Measurements from ENCODE around the gene SLX4. TPM values are rescaled to one million over a fixed set of nuclear protein-coding genes. Genes with fewer than 3 reads are reported as not detected.

Gene SLX4
- total and polyA plus RNA-seq, 7 donors = 0.87 to 4.1 (median 2.5) TPM

DNA sequence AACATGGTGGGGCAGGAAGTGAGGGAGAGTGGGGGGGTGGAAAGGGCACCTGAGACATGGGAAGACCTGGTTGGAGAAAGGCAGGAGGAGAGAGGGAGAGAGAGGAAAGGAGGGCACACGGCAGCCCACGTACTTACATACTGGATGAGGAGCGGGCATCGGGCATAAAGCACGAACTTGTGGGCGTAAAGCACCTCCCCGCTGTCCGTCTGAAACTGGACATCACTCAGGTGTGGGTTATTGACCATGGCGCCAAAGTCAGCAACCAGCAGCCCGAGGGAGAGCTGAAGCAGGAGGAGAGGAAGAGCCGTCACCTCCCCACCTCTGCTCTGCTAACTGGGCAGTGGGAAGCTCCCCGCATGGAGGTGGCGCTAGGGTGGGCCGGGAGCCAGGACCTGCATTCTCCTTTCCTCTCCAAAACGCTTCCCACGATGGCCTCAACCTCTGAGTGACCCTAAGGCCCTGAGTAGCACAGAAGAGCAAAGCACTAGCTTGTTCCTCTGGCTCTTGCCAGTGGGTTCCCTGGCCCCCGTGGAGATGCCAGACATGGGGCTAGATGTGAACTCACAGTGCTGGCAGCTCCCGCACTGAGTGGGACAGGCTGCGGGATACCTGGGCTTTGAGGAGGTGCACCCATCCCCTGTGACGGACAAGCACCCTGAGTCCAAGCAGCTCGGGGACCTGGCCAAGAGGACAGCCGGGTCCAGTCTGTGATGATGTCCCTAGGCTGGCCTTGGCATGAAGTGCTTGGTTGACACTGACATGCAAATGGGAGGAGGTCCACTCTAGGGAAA is 16.9 kb downstream of the SLX4 start:
- 90 to 96% (median 94%) methylated on average over 20 to 22 of the region's 22 CpGs for WGBS, 3 donors
- ATAC-seq (no peak), DNase-seq (no peak)
- Histone ChIP-seq H3K27me3 (ENCODE audit: insufficient read depth in 3 of 3, low read length in 2 of 3) (no peaks in the 10 kb centered on the region), H3K27ac (no peak overlapping the region), H3K4me1 (no peaks in the 10 kb centered on the region), H3K4me3 (no peak overlapping the region), H3K9me3 (no peaks in the 10 kb centered on the region), H3K36me3 (ENCODE audit: insufficient read depth in 1 of 2, low read depth in 1 of 2) (peaks cover 6 to 60% of the 10 kb centered on the region in 2 donors)
- no peak for TF ChIP-seq CTCF (IDR thresholded peaks at IDR 0.05)
- intact Hi-C loops (cut with DNase I) = no loop called here

- DNase-seq = no peak
- peaks cover 6 to 59% of the 10 kb centered on the region in 2 donors for H3K36me3 ChIP-seq (ENCODE audit: insufficient read depth in 1 of 2, low read depth in 1 of 2)
Observed at GRCh38 chr16:3592559-3592958, 18.8 kb downstream of the SLX4 start.

DNA sequence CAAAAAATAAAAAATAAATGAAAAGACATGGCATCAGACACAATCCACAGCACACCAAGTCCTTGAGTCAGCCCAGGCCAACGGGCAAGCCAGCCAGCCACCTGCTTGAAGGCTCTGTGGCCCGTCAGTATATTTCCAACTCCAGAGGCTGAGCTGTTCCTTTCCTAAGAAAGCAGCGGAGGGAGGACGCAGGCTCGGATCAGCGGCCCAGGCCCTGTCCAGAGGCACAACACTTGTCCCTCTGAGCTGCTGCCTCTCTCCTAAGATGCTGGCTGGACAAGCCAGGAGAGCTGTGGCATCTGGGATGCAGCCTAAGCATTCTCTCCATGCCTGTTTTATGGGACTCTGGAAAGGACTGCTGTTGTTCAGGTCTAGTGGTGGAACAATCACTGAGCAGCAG is 19.4 kb downstream of the SLX4 start:
- 92 to 94% (median 93%) methylated on average over 6 of the region's 6 CpGs for WGBS, 3 donors
- Histone ChIP-seq H3K27me3 (ENCODE audit: insufficient read depth in 3 of 3, low read length in 2 of 3) (no peaks in the 10 kb centered on the region), H3K9me3 (no peaks in the 10 kb centered on the region), H3K4me1 (no peaks in the 10 kb centered on the region), H3K36me3 (ENCODE audit: insufficient read depth in 1 of 2, low read depth in 1 of 2) (peaks cover 6 to 53% of the 10 kb centered on the region in 2 donors), H3K4me3 (no peak overlapping the region), H3K27ac (no peak overlapping the region)
- TF ChIP-seq CTCF (IDR thresholded peaks at IDR 0.05) = no peak
- no peak for DNase-seq
- ATAC-seq = no peak
- intact Hi-C loops (cut with DNase I) = no loop called here

More at GRCh38 chr16:3592559-3592958, 18.8 kb downstream of the SLX4 start:
- no peaks in the 10 kb centered on the region for H3K9me3 ChIP-seq
- H3K4me3 ChIP-seq = no peak overlapping the region
- no peaks in the 10 kb centered on the region for H3K4me1 ChIP-seq
- WGBS, 3 donors = 91 to 96% (median 95%) methylated on average over 12 of the region's 12 CpGs
- no peaks in the 10 kb centered on the region for H3K27me3 ChIP-seq (ENCODE audit: insufficient read depth in 3 of 3, low read length in 2 of 3)
- no peak overlapping the region for H3K27ac ChIP-seq
- TF ChIP-seq CTCF (IDR thresholded peaks at IDR 0.05) = no peak
- no peak for ATAC-seq
- intact Hi-C loops (cut with DNase I) = no loop called here

GRCh38 chr16:3591436-3591803 is 20.0 kb downstream of the SLX4 start:
- TF ChIP-seq CTCF (IDR thresholded peaks at IDR 0.05) = no peak
- intact Hi-C loops (cut with DNase I) = no loop called here
- no peak for ATAC-seq

More at GRCh38 chr16:3591436-3591803, 20.0 kb downstream of the SLX4 start:
- H3K36me3 ChIP-seq (ENCODE audit: insufficient read depth in 1 of 2, low read depth in 1 of 2) = peaks cover 6 to 57% of the 10 kb centered on the region in 2 donors
- H3K27ac ChIP-seq = no peak overlapping the region
- H3K9me3 ChIP-seq = no peaks in the 10 kb centered on the region
- H3K27me3 ChIP-seq (ENCODE audit: insufficient read depth in 3 of 3, low read length in 2 of 3) = no peaks in the 10 kb centered on the region
- H3K4me1 ChIP-seq = no peaks in the 10 kb centered on the region
- 88 to 92% (median 91%) methylated on average over 5 of the region's 5 CpGs for WGBS, 3 donors
- no peak overlapping the region for H3K4me3 ChIP-seq
- DNase-seq = no peak
